ENCODE results near the gene ZBTB1.

The ZBTB1 gene

GRCh38 chr14:64518229-64518628, 13.7 kb downstream of the ZBTB1 start:
- no peak overlapping the region for H3K4me3 ChIP-seq (ENCODE audit: control insufficient read depth, low read depth, low read length)
- no peak for DNase-seq (ENCODE audit: low read depth)
- TF ChIP-seq, protein P1, sequence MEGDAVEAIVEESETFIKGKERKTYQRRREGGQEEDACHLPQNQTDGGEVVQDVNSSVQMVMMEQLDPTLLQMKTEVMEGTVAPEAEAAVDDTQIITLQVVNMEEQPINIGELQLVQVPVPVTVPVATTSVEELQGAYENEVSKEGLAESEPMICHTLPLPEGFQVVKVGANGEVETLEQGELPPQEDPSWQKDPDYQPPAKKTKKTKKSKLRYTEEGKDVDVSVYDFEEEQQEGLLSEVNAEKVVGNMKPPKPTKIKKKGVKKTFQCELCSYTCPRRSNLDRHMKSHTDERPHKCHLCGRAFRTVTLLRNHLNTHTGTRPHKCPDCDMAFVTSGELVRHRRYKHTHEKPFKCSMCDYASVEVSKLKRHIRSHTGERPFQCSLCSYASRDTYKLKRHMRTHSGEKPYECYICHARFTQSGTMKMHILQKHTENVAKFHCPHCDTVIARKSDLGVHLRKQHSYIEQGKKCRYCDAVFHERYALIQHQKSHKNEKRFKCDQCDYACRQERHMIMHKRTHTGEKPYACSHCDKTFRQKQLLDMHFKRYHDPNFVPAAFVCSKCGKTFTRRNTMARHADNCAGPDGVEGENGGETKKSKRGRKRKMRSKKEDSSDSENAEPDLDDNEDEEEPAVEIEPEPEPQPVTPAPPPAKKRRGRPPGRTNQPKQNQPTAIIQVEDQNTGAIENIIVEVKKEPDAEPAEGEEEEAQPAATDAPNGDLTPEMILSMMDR (IDR thresholded peaks at IDR 0.05; ENCODE audit: control insufficient read depth, insufficient read depth, low read depth, low read length, missing control alignments): no peak

DNA sequence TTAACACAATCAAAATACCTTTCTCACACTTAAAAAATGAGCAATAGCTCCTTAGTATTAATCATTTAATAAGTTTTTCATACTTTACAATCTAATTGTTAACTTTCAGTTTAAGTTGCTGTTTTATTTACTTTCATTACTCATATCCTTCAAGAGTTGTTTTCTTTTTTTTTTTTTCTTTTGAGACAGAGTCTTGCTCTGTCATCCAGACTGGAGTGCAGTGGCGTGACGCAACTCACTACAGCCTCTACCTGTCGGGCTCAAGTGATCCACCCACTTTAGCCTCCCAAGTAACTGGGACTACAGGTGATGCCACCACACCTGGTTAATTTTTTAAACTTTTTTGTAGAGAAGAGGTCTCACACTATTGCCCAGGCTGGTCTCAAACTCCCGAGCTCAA, 16.1 kb downstream of the ZBTB1 start:
- TF ChIP-seq, protein P1 (IDR thresholded peaks at IDR 0.05; ENCODE audit: control insufficient read depth, insufficient read depth, low read depth, low read length, missing control alignments): no peak
- no peak for DNase-seq (ENCODE audit: low read depth)
- no peak overlapping the region for H3K4me3 ChIP-seq (ENCODE audit: control insufficient read depth, low read depth, low read length)

DNA sequence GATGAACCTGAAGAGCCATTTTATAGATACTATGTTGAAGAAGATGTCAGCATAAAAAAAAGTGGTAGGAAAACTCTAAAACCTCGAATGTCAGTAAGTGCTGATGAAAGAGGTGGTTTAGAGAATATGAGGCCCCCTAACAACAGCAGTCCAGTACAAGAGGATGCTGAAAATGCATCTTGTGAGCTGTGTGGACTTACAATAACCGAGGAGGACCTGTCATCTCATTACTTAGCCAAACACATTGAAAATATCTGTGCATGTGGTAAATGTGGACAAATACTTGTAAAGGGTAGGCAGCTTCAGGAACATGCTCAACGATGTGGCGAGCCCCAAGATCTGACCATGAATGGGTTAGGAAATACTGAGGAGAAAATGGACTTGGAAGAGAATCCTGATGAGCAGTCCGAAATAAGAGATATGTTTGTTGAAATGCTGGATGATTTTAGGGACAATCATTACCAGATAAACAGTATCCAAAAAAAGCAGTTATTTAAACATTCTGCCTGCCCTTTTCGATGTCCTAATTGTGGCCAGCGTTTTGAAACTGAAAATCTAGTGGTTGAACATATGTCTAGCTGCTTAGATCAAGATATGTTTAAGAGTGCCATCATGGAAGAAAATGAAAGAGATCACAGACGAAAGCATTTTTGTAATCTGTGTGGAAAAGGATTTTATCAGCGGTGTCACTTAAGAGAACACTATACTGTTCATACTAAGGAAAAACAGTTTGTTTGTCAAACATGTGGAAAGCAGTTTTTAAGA, 18.2 kb downstream of the ZBTB1 start:
- no peak for DNase-seq (ENCODE audit: low read depth)
- TF ChIP-seq, protein P1 (IDR thresholded peaks at IDR 0.05; ENCODE audit: control insufficient read depth, insufficient read depth, low read depth, low read length, missing control alignments): no peak
- no peak overlapping the region for H3K4me3 ChIP-seq (ENCODE audit: control insufficient read depth, low read depth, low read length)

GRCh38 chr14:64525354-64525753, 20.8 kb downstream of the ZBTB1 start:
- DNase-seq (ENCODE audit: low read depth): no peak
- no peak overlapping the region for H3K4me3 ChIP-seq (ENCODE audit: control insufficient read depth, low read depth, low read length)
- TF ChIP-seq, protein P1 (IDR thresholded peaks at IDR 0.05; ENCODE audit: control insufficient read depth, insufficient read depth, low read depth, low read length, missing control alignments): no peak

GRCh38 chr14:64531567-64531966, 27.0 kb downstream of the ZBTB1 start:
- no peak for DNase-seq (ENCODE audit: low read depth)
- TF ChIP-seq, protein P1 (IDR thresholded peaks at IDR 0.05; ENCODE audit: control insufficient read depth, insufficient read depth, low read depth, low read length, missing control alignments): no peak
- H3K4me3 ChIP-seq (ENCODE audit: control insufficient read depth, low read depth, low read length): no peak overlapping the region

DNA sequence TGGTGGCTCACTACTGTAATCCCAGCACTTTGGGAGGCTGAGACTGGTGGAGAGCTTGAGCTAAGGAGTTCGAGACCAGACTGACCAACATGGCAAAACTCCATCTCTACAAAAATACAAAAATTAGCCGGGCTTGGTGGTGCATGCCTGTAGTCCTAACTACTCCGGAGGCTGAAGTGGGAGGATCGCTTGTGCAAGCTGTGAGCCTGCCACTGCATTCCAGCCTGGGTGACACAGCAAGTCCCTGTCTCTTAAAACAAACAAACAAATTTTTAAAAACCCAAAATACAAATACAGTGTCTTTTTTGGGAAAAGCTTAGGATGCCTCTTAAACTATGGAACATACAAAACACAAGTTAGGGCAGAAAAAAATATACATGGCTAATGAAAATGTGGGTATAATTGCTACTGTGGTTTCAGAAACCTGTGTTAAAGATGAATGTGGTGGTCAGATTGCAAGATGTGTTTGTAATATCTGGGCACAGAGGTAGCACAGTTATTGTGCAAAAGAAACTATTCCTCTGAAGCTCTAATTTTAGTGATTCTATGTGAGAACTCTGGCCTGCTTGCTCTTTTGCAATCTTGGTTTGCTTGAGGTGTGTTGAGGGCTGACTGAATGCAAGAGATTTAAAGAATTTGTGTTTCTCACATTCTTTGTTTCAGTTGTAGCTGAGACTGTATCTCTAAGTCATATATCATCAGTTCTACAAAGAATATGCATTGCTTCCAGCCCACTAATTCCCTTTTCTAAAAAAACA, 32.1 kb downstream of the ZBTB1 start:
- H3K4me3 ChIP-seq (ENCODE audit: control insufficient read depth, low read depth, low read length): no peak overlapping the region
- TF ChIP-seq, protein P1 (IDR thresholded peaks at IDR 0.05; ENCODE audit: control insufficient read depth, insufficient read depth, low read depth, low read length, missing control alignments): no peak
- DNase-seq (ENCODE audit: low read depth): no peak
